GM12878 (cell line): ENCODE results near the gene RAB24. TPM values are rescaled to one million over a fixed set of nuclear protein-coding genes. Genes with fewer than 3 reads are reported as not detected.

Experiments
- BCL11A ChIP-seq: IDR thresholded peaks from 2 replicates; pipeline ENCODE4 v1.6.1; 2011; ENCODE audit warnings: low read depth, low read length
- ETV6 ChIP-seq, 2 experiments: fragments of 450-650 bp in 1 of 2; IDR thresholded peaks in 1 of 2; conservative IDR thresholded peaks in 1 of 2; 2 replicates each; pipeline ENCODE4 v1.6.1; 2014; ENCODE audit warnings: antibody characterized with exemption in 1 of 2, borderline replicate concordance in 1 of 2, low read depth in 1 of 2, mild to moderate bottlenecking in 1 of 2, moderate library complexity in 1 of 2
- FOS ChIP-seq: IDR thresholded peaks from 3 replicates; pipeline ENCODE4 v1.6.1; 2011; ENCODE audit warnings: borderline replicate concordance; ENCODE audit not compliant: insufficient read length; ENCODE audit errors: extremely low read depth
- ZBED1 ChIP-seq: IDR thresholded peaks from 2 replicates; pipeline ENCODE4 v1.6.1; 2016; ENCODE audit warnings: borderline replicate concordance
- polyA plus RNA-seq, 11 experiments: library from polyadenylated mRNA; depleted of rRNA in 4 of 11; unstranded in 6 of 11; stranded (reverse) in 5 of 11; fragments of >200 nt; fragmentation: Nextera tagmentation in 4 of 11; fragmentation: Illumina TruSeq in 1 of 11; extraction: Ambion mirVana in 4 of 11; extraction: Trizol in 1 of 11; gene quantifications; 1 replicate in 1 of 11; 2 replicates in 10 of 11; pipeline versions ENCODE4 v1.2.1 to v1.2.3, GENCODE V29; 2011 to 2016; ENCODE audit warnings: inconsistent platforms in 2 of 11, missing spikeins in 2 of 11, low read depth in 1 of 11
- total RNA-seq, 4 experiments: library from RNA; depleted of rRNA in 3 of 4; stranded (reverse); fragments of >200 nt in 3 of 4; fragmentation: Illumina TruSeq in 1 of 4; extraction: Trizol in 1 of 4; gene quantifications; 2 replicates each; pipeline versions ENCODE4 v1.2.1 to v1.2.3, GENCODE V29; 2013 to 2021
- TF ChIP-seq, protein P1 (sequence below): fragments of 450-650 bp; IDR thresholded peaks from 2 replicates; pipeline ENCODE4 v1.6.1; 2017; ENCODE audit warnings: mild to moderate bottlenecking, moderate library complexity
- TF ChIP-seq, protein P2 (sequence below): IDR thresholded peaks from 2 replicates; pipeline ENCODE4 v1.6.1; 2011; ENCODE audit warnings: low read depth, mild to moderate bottlenecking, low read length, moderate library complexity, borderline replicate concordance; ENCODE audit errors: extremely low read depth

The RAB24 gene
- total and polyA plus RNA-seq, 10 of the 15 experiments (the other 5 are each of a cell fraction or from before 2014, with no cell fraction given), result 8.0 to 44.4 (median 24.4) TPM

DNA sequence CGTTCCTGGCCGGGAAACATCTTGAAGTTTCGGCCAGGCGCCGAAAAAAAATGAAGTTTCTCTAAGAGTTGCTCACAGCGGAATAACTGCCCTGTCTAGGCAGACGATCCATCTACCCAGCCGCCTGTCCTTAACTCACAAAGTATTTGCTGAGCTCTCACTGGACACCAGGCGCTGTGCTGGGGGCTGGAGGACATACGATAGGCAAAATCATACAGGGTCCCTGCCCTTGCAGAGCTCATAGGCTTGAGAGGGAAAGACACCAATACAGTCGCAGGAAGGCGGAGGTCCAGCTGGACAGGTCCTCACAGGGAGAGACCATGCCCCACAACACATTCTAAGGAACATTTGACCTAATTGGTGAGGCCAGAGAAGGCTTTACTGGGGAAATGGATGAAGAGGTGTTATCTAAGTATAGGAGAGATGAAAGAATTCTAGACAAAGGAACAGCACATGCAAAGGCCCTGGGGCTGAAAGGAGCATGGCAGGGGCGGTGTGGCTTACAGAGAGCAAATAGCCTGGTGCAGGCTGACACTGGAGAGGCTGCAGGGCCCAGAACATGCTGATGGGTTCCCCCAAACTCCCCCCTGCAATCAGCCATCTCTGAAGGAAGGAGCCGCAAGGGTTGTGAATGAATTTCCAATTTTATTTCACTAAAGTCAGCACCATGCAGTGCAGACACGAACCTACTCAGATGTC lies 10.2 kb upstream of the RAB24 start (continued):
- TF ChIP-seq, protein P1, sequence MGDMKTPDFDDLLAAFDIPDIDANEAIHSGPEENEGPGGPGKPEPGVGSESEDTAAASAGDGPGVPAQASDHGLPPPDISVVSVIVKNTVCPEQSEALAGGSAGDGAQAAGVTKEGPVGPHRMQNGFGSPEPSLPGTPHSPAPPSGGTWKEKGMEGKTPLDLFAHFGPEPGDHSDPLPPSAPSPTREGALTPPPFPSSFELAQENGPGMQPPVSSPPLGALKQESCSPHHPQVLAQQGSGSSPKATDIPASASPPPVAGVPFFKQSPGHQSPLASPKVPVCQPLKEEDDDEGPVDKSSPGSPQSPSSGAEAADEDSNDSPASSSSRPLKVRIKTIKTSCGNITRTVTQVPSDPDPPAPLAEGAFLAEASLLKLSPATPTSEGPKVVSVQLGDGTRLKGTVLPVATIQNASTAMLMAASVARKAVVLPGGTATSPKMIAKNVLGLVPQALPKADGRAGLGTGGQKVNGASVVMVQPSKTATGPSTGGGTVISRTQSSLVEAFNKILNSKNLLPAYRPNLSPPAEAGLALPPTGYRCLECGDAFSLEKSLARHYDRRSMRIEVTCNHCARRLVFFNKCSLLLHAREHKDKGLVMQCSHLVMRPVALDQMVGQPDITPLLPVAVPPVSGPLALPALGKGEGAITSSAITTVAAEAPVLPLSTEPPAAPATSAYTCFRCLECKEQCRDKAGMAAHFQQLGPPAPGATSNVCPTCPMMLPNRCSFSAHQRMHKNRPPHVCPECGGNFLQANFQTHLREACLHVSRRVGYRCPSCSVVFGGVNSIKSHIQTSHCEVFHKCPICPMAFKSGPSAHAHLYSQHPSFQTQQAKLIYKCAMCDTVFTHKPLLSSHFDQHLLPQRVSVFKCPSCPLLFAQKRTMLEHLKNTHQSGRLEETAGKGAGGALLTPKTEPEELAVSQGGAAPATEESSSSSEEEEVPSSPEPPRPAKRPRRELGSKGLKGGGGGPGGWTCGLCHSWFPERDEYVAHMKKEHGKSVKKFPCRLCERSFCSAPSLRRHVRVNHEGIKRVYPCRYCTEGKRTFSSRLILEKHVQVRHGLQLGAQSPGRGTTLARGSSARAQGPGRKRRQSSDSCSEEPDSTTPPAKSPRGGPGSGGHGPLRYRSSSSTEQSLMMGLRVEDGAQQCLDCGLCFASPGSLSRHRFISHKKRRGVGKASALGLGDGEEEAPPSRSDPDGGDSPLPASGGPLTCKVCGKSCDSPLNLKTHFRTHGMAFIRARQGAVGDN, result no peak
- TF ChIP-seq ZBED1, result no peak
- TF ChIP-seq, protein P2, sequence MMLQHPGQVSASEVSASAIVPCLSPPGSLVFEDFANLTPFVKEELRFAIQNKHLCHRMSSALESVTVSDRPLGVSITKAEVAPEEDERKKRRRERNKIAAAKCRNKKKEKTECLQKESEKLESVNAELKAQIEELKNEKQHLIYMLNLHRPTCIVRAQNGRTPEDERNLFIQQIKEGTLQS, result no peak
- TF ChIP-seq BCL11A, result no peak
- TF ChIP-seq ETV6 (conservative IDR thresholded peaks at IDR 0.05 in 1 of 2, IDR thresholded peaks at IDR 0.05 in 1 of 2; ENCODE audit: borderline replicate concordance in 1 of 2, low read depth in 1 of 2), result no peak
- TF ChIP-seq FOS, result no peak
